Ramos (cell line): ENCODE measurements around the gene PLCE1.
"Not testable (repeated sequence)": the region's sequence is repeated elsewhere in the genome, so short reads cannot be mapped to it uniquely, and the experiment has no call there.

ENCODE experiments used
- in situ Hi-C: fragments of 300-500 bp; cut with MboI; formaldehyde crosslinking; loops from one replicate; pipeline ENCODE4 v1.14.3; 2022; ENCODE audit warnings: low sequenced_read_pairs; ENCODE audit not compliant: unreplicated experiment

PLCE1 gene

GRCh38 chr10:93993782-93994437 is at the start of gene PLCE1:
PLCE1 (plus strand) TSS chr10:93993931; CDS start chr10:94031047, 37,116 bp downstream.
- in situ Hi-C loops = no loop called here

DNA sequence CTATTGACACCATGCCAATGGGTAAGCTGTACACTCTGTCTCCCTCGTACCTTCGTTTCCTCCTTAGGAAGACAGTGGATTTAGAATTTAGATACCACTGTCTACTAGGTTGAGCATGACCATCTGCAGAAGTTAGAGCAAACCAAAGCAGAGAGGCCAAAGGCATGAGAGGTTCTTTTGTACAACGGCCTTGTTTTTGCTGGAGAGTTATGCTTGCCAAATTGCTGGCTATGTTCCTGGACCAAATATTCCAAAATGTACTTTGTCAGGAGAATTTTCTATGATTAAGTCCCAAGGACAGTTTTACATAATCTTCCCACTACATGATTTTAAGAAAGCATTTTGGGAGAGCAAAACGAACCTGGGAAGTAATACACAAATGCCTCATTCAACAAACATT is 47.9 kb upstream of the PLCE1 start:
- in situ Hi-C loops = no loop called here

- in situ Hi-C loops = no loop called here
Measured at GRCh38 chr10:93947055-93947454, 46.7 kb upstream of the PLCE1 start.

DNA sequence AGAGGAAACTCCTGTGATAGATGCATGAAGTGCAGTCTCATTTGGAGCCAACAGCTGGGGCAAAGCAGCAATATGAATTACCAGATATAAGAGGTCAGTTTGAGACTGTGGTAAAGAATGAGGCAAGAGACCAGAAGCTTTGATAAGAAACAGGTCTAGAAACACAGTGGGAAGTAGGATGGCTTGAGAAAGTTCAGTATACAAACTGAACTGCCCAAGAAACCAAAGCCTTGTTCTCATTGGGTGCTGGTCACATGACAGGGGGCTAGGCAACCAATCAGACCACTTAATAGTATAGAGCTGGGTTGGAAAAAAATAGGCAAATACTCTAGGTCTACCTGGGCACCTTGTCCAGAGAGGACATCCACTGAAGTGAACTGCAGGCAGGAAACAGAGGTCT is 46.2 kb upstream of the PLCE1 start:
- in situ Hi-C loops = no loop called here

DNA sequence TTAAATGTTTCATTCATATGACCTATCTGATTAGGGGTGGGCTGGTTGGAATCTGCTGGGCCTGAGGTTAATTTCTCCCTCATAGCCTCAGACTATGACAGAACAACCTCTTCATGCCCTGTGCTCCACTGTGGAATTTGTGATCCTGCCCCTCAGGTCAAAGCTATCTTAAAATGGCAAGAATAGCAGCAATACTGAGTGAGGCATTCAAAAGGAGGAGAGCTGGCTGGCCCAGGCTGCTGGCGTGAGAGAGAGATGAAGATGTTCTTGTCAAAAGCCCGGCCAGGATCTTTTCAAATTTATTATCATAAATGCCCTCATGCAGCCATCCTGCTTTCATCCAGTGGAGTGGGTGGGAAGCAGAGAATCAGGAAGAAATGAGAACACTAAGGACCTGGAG is 41.8 kb upstream of the PLCE1 start:
- in situ Hi-C loops = no loop called here

GRCh38 chr10:93954299-93954698 is 39.4 kb upstream of the PLCE1 start:
- in situ Hi-C loops = no loop called here

- in situ Hi-C loops = no loop called here
Measured at GRCh38 chr10:93954726-93955363, 38.9 kb upstream of the PLCE1 start.

GRCh38 chr10:93958834-93959233 is 34.9 kb upstream of the PLCE1 start:
- in situ Hi-C loops = no loop called here

DNA sequence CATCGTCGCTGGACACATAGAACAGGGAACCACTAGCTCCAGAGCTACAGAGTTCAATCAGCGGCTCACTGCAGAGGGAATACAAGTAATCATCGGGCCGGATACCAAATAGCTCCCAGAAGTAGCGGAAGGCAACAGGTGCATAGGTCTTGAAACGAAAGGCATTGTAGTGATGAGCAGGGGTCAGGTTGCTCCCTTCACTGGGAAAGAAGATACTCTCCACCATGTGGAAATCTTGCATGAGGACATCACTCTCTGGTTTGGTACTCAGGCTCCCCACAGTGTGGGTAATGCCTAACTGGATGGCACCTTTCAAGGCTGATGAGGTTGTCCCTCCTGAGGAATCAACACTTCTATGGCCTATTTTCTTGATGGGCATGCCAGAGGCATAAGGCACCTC is 32.7 kb upstream of the PLCE1 start:
- in situ Hi-C loops = not testable (repeated sequence)

- in situ Hi-C loops = no loop called here
Measured at GRCh38 chr10:93962973-93963372, 30.8 kb upstream of the PLCE1 start.

GRCh38 chr10:93963434-93963833 is 30.3 kb upstream of the PLCE1 start:
- in situ Hi-C loops = no loop called here

DNA sequence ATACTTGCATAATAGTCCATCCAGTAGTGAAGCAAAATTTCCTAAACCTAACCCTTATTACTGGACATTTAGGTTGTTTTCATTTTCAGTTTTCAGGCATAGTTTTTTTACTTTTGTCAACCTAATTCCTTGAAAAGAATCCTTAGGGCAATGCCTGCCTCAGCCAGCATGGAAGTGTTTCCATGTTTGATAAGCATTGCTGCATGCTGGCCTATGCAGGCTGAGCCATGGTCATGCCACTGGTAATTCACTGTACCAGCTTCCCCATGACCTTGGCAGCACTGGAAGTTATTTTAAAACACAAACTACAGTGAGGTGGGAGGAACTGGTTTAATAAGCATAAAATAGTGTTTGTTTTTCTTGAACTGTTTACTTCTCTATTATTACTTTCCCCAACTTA is 27.8 kb upstream of the PLCE1 start:
- in situ Hi-C loops = no loop called here

GRCh38 chr10:93967756-93968155 is 26.0 kb upstream of the PLCE1 start:
- in situ Hi-C loops = no loop called here

- in situ Hi-C loops = no loop called here
Measured at GRCh38 chr10:93968540-93968945, 25.2 kb upstream of the PLCE1 start.

DNA sequence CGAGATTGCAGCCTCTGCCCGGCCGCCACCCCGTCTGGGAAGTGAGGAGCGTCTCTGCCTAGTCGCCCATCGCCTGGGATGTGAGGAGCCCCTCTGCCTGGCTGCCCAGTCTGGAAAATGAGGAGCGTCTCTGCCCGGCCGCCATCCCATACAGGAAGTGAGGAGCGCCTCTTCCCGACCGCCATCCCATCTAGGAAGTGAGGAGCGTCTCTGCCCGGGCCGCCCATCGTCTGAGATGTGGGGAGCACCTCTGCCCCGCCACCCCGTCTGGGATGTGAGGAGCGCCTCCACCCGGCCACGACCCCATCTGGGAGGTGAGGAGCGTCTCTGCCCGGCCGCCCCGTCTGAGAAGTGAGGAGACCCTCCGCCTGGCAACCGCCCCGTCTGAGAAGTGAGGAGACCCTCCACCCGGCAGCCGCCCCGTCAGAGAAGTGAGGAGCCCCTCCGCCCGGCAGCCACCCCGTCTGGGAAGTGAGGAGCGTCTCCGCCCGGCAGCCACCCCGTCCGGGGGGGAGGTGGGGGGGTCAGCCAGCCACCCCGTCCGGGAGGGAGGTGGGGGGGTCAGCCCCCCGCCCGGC is 23.2 kb upstream of the PLCE1 start:
- in situ Hi-C loops = not testable (repeated sequence)

DNA sequence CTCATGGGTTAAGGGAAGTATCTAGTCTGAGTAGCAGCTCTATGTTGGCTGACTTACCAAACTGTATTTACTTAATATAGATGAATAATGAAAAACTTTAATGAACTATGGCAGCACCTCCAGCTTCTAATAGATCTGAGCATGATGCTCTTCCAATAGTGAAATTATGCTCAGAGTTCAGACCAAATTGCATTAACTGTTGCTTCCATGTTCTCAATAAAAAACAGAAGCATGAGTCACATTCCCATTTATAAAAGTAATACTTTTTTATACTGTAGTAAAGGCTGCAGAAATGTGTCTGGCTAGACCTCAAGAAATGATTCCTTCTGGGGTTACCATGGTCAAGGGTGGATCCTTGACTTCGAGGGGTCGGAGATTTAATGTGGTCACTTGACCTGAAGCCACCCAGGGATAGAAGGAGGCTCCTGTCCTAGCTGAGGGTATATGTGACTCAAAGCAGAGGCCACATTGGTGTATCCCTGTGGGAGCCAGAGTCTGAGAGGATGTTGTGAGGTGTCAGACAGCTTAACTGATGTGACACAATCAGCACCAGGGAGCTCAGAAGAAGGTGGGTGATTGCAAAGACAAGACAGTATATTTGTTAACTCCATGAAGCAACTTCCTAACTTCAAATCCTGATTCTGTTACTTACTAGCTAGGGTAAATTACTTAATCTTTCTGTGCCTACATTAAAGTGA is 19.8 kb upstream of the PLCE1 start:
- in situ Hi-C loops = no loop called here

GRCh38 chr10:93977442-93977841 is 16.3 kb upstream of the PLCE1 start:
- in situ Hi-C loops = no loop called here

DNA sequence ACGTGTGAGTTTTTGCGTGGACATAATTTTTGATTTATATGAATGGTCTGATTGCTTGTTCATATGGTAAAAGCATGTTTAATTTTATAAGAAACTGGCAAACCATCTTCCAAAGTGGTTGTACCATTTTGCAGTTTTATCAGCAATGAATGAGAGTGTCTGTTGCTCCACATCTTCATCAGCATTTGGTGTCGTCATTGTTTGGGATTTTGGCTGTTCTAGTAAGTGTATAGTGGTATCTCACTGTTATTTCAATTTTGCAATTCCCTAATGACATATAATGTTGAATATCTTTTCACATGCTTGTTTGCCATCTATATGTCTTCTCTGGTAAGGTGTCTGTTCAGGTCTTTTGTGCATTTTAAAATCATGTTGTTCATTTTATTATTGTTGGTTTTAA is 13.2 kb upstream of the PLCE1 start:
- in situ Hi-C loops = no loop called here

DNA sequence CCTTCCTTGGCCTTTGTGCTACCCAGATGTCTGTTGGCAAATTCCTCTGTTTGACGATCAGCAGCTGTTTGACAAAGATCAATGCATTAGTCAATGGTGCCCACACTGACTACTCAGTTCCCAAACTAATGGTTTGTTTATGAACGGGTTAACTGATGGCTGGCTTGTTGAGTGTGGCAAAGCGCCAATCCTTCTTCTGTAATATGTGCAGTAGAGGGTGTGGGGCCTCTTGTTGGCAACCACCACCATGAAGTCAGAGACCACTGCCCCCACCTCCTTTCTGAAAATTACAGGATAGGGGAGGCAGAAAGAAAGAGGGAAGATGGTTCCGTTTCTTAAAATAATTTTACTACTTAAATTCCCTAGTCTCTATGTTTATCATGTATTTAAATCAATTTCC is 2.6 kb upstream of the PLCE1 start:
- in situ Hi-C loops = no loop called here

GRCh38 chr10:93991596-93992284 is 2.0 kb upstream of the PLCE1 start:
- in situ Hi-C loops = no loop called here
